Measurements from ENCODE around the gene DPP4.

The DPP4 gene

GRCh38 chr2:162084536-162084935 is 10.5 kb upstream of the DPP4 start:
- no peak for DNase-seq

GRCh38 chr2:162082681-162083080 is 8.7 kb upstream of the DPP4 start:
- no peak for DNase-seq

- no peak for DNase-seq
Measured at GRCh38 chr2:162082036-162082435, 8.0 kb upstream of the DPP4 start.

DNA sequence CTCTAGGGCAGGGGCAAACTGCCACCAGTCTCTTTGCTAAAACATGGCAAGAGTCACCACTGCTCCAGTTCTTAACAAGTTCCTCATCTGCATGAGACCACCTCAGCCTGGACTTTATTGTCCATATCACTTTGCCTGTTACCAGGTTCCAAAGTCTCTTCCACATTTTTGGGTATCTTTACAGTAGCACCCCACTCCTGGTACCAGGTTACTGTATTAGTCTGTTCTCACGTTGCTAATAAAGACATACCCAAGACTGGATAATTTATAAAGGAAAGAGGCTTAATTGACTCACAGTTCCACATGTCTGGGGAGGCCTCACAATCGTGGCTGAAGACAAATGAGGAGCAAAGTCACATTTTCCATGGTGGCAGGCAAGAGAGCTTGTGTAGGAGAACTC is 5.5 kb upstream of the DPP4 start:
- DNase-seq: no peak

DNA sequence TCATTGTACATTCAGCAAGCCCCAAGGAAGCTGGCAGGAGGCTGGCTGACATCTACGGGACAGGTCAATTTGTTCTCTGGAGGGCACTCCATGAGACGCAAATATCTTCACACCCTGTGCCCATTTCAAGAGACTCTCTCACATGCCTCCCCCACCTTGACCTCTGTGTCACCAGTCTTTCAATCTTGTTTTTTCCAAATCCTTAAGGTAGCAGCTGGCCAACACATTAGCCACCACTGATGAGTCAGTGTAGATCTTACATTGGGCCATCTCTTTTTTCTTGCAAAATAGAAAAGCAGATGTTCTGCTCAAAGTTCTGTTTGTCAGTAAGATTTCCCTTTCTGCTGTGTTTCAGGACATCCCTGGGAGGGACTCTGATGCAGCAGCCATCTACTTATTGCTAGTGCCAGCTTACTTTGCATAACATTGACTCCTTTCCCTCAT is 1.7 kb upstream of the DPP4 start:
- DNase-seq: no peak

GRCh38 chr2:162074928-162075688 is 1.1 kb upstream of the DPP4 start:
- no peak for DNase-seq

- DNase-seq: no peak
Measured at GRCh38 chr2:162074632-162074895, 549 bp upstream of the DPP4 start.

DNA sequence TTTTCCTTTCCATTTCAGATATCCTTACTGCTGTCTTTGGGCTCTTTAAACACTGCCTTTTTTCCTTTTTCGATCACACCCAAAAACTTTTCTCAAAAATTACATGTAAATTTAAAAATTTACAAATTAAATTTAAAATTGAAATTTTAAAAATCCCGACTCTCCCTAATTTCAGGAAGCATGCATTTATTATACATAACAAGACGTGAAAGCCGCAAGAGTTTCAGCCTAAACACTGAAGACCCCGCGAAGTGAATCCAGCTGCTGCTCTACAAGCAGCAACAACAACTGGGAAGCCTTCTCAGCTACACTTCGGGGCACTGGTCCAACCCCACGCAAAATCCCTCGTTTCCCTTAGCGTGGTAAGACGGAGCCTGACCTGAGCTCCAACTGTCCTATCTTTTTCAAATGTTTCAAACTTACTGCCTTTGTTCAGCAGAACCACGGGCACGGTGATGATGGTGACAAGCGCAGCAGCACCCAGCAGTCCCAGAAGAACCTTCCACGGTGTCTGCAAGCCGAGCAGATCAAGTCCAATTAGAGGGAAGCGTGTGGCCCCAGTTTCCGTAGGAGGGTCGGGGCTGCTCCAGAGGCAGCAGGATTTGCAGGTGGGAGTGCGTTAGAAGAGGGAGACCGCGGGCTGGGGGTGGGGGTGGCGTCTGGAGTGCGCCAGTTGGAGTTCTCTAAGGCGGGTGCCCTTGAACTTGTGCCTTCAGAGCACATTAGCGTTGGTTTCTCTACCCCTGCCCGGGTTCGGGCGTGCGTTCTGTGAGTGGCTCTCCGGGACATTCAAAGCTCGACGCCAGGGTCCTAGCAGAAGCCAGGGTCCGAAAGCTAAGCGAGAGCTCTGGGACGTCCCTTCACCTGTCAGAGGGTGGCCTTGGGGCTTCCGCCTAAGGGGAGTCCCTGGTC is 783 bp downstream of the DPP4 start:
- no peak for DNase-seq

GRCh38 chr2:162072181-162072702 is 1.8 kb downstream of the DPP4 start:
- no peak for DNase-seq

DNA sequence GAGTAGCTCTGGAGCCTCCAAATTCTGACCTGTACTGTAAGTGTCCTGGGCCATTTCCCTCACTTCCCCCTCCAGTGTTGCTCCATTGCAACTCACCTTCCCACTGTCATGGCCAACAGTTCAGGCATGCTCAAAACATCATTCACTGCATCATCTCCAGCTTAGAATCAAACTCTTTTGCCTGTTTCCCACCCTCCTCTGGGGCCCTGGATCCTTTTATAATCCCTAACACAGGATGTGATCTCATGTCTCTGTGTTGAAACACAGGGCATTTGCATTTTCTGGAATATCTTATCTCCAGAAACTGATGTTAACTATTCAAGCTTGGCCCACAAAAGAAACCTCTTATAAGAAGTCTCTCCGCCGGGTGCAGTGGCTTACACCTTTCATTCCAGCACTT is 3.0 kb downstream of the DPP4 start:
- DNase-seq: no peak

DNA sequence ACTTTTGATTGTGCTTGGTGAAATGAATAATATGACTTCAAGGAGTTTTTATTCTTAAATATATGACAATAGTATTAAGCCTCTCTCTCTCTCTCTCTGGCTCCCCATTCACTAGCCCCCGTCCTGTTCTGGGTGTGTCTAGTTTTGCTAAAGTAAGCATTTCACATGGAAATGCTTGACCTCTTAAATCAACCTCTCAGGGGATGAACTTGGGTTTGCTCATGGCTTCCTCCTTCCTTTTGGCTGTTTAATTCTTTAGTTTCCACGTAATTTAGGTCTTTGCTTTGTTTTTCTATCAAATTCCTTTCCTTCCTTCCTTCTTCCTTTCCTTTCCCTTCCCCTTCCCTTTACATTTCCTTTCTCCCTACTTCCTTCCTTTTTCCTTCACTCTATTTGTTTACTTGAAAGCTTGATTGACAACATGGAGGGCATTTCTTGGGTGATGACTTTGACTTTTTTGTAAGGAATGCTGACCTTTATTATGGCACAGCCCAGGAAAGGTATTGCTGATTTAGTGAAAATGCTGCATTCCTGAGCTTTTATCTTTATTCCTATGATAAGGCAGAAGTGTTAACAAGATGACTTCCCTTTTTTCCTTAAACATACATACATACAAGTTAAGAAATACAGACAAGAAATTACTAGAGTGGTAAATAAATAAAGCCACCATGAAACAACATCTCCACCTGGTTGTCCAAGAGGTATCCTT is 3.6 kb downstream of the DPP4 start:
- no peak for DNase-seq

- DNase-seq: no peak
Measured at GRCh38 chr2:162069267-162069903, 4.6 kb downstream of the DPP4 start.

- DNase-seq: no peak
Measured at GRCh38 chr2:162067596-162067995, 6.4 kb downstream of the DPP4 start.

- DNase-seq: no peak
Measured at GRCh38 chr2:162065767-162066166, 8.2 kb downstream of the DPP4 start.

DNA sequence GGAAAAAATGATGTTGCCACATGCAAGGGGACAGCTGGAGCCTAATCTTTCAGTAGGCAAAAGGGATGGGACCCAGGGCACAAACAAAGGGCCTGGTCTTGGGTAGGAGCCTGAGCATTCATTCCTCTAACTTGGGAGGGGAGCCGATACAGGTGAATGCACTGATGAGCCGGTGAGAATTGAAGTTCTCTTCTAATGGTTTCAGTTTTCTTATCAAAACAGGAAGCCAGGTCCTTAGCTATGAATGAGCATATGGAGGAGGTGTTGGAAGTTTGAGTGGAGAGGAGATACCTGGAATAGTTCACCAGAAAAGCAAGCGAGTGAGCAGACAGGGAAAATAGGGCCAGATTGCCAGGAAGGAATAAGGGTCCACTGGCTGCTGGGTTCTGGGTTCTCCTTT is 10.1 kb downstream of the DPP4 start:
- DNase-seq: no peak

DNA sequence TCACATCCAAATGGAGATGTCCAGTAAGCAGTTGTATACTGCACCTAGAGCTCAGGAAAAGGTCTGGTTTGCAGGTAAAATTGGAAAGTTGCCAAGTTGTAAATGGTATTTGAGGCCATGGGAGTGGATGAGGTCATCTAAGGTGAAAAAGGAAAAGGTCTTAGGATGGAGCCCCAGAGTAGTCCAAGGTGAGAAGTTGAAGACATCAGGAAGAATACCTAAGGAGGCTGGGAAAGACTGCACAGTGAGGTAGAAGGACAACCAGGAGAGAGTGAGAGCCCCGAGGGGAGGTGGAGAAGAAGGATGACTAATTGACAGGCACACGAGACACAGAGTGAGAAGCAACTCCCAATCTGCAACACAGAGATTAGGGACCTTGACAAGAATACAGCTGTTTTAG is 10.7 kb downstream of the DPP4 start:
- no peak for DNase-seq

DNA sequence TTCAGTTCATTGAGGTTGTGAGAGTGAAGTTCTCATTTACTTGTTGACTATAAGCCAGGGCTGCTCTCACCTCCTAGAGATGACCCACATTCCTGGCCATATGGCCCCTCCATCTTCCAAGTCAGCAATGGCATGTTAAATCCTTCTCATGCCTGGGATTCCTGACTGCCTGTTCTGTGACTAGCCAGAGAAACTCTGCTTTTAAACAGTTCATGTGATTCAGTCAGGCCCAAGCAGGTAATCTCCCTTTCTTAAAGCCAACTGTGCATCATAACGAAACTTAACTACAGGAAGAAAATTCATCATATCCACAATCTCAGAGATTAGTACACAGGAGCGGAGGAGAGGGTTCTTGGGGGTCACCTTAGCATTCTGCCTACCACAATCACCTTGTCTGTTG is 11.5 kb downstream of the DPP4 start:
- no peak for DNase-seq

DNA sequence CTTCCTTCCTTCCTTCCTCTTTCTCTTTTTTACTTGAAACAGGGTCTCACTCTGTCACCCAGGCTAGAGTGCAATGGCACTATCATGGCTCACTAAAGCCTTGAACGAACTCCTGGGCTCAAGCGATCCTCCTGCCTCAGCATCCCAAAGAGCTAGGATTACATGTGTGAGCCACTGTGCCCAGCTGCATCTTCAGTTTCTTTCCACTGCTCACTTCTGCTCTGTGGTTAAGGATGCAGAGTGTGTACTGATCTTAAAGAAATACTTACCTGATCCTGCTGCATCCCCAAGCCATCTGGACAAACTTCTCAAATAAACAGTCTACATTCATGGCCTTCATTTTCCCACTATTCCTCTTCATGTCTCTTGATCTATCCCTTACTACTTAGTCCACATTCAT is 13.0 kb downstream of the DPP4 start:
- DNase-seq: no peak

DNA sequence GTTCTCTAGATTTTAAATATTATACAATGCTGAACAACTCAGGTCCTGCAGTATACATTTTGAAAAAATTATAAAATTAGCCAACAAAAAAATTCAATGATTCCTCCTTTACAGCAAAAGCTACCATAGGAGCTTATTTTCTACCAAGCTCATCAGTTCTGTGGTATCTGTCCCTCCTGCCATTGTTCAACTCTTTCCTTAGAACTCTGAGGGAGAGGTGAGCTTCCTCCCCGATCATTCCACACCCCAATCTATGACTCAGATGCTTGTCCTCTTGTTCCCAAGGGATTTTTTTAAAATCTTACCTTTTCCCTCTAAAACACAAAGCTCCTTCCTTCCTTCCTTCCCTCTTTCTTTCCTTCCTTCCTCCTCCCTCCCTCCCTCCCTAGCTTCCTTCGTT is 13.5 kb downstream of the DPP4 start:
- DNase-seq: no peak

DNA sequence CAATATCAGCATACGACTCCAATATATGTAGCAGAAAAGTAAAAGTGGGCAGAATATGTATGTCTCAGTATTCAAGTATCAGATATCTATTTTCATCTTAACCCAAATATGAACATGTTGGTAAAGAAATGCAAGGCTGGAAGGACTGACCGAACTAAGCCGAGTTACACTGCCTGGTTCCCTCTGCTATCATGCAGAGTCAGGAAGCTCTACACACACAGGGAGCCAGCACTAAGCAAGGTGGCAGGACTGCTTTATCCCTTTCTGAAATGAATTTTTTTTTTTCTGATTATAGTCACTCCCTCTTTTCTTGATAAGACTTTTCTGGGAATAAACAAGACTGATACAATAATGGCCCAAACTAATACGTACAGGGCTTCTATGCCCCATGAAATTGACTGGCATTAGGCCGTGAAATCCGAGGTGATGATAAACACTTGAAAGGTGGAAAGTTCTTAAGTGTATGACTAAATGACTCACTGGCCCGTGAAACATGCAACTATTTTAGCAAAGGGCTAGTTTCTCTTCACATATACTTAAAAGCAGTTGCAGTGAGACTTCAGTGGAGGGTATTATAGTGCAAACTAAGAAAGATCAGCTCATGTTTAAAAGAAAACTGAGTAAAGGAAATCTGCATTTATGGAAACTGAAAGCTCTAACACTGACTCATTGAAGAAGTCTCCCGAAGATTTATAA is 14.9 kb downstream of the DPP4 start:
- DNase-seq: no peak

DNA sequence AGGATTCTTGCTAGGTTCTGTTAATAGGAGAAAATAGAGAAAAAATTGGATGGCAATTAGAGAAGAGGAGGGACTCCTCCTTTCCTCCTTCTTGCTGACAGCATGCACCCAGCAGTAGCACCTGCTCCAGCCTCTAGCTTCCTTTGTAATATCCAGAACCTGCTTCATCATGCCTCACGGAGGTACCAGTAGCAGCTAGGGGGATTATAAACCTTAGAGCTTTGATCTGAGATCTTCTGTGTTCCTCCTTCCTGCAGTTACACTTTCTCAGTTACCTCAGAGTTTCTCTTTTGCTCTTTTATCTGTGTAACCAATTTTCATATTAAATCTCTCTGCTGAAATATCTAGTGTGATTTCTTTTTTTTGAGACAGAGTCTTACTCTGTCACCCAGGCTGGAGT is 16.6 kb downstream of the DPP4 start:
- no peak for DNase-seq

DNA sequence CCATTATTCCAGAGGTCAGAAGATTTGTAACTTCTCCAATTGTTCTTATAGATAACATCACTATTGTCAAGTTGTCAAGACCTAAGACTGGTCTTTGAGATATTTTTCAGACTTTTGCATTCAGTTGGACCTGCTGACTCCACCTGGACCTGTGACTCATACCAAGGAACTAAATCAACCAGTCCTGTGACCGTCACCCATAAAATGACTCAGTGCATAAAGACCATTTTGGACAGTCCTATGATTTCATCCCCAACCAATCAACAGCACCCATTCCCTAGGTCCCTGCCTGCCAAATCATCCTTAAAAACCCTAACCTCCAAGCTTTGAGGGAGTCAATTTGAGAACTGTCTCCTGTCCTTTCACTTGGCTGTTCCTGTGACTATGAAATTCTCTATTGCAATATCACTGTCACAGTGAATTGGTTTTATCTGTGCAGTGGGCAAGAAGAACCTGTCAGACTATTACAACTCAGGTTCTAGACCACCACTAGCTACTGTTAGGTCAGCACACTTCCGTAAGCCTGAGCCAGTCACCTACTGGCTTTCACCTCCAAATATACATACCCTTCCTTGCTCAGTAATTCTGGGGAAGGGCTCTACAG is 17.1 kb downstream of the DPP4 start:
- DNase-seq: no peak
